H1 (cell line): ENCODE results near the gene ASMTL. TPM values are rescaled to one million over a fixed set of nuclear protein-coding genes. Genes with fewer than 3 reads are reported as not detected.

Experiments
- CTCF ChIA-PET: fragments of 300-600 bp; sonication (Branson Sonifier 250); formaldehyde crosslinking; loops from one replicate; lab custom pipeline; 2021; ENCODE audit not compliant: partially characterized antibody; lab: Charles Lee
- POLR2A ChIA-PET: fragments of 300-600 bp; sonication (Branson Sonifier 250); formaldehyde crosslinking; loops from one replicate; lab custom pipeline; 2021; ENCODE audit warnings: inconsistent platforms; ENCODE audit not compliant: partially characterized antibody; lab: Charles Lee
- DNase-seq, 2 experiments: peaks; one replicate each; pipeline versions ENCODE4 v3.0.0 to v3.0.0-alpha.2; 2010 to 2022; ENCODE audit warnings: low spot score in 2 of 2, low read depth in 1 of 2, mixed read lengths in 1 of 2
- FAIRE-seq: peaks from 2 replicates; lab custom pipeline; 2011; peaks lifted over from hg19 to GRCh38; lab: Jason Lieb, UNC
- H2AFZ ChIP-seq: 2 replicates; pipeline ENCODE4 v1.8.1; 2012; ENCODE audit warnings: low read length, inconsistent platforms
- H2AK5ac ChIP-seq: 2 replicates; pipeline ENCODE4 v1.6.1; 2013; ENCODE audit warnings: low read depth, low read length
- H2BK120ac ChIP-seq: replicated peaks from 2 replicates; pipeline ENCODE3; 2013; ENCODE audit warnings: low read depth, low read length, inconsistent platforms
- H2BK12ac ChIP-seq: 2 replicates; pipeline ENCODE4 v1.6.1; 2013; ENCODE audit warnings: low read depth, low read length
- H2BK15ac ChIP-seq: 2 replicates; pipeline ENCODE4 v1.6.1; 2013; ENCODE audit warnings: low read length
- H2BK20ac ChIP-seq: 2 replicates; pipeline ENCODE4 v1.6.1; 2013; ENCODE audit warnings: low read length
- H2BK5ac ChIP-seq: 2 replicates; pipeline ENCODE4 v1.6.1; 2013; ENCODE audit warnings: low read depth, low read length
- H3K14ac ChIP-seq: 2 replicates; pipeline ENCODE4 v1.6.1; 2013; ENCODE audit warnings: inconsistent platforms; ENCODE audit not compliant: insufficient read length
- H3K18ac ChIP-seq: 2 replicates; pipeline ENCODE4 v1.6.1; 2013; ENCODE audit warnings: low read length; ENCODE audit errors: extremely low read depth
- H3K23ac ChIP-seq: 2 replicates; pipeline ENCODE4 v1.6.1; 2013; ENCODE audit warnings: inconsistent platforms; ENCODE audit not compliant: insufficient read length
- H3K23me2 ChIP-seq: 2 replicates; pipeline ENCODE4 v1.6.1; 2013; ENCODE audit warnings: low read depth, low read length
- H3K27ac ChIP-seq: 2 replicates; pipeline ENCODE4 v1.6.1; 2011; ENCODE audit warnings: low read depth, low read length, inconsistent platforms
- H3K27me3 ChIP-seq, 4 experiments: replicated peaks in 1 of 4; 1 replicate in 1 of 4; 2 replicates in 3 of 4; pipeline versions ENCODE4 v1.6.1 to v1.8.1; 2011 to 2013; ENCODE audit warnings: low read length in 3 of 4, mild to moderate bottlenecking in 3 of 4, inconsistent platforms in 2 of 4, mixed read lengths in 2 of 4, moderate library complexity in 1 of 4; ENCODE audit not compliant: control insufficient read depth in 3 of 4, insufficient read depth in 3 of 4; ENCODE audit errors: extremely low read depth in 1 of 4
- H3K36me3 ChIP-seq, 4 experiments: 2 replicates each; pipeline versions ENCODE4 v1.6.1 to v1.8.1; 2011 to 2013; ENCODE audit warnings: mild to moderate bottlenecking in 4 of 4, low read length in 3 of 4, moderate library complexity in 2 of 4, control low read depth in 1 of 4, inconsistent platforms in 1 of 4; ENCODE audit not compliant: insufficient read depth in 4 of 4, control insufficient read depth in 2 of 4
- H3K4ac ChIP-seq: replicated peaks from 2 replicates; pipeline ENCODE3; 2013; ENCODE audit warnings: low read length, low read depth, mixed read lengths, inconsistent platforms; ENCODE audit not compliant: insufficient read length
- H3K4me1 ChIP-seq, 4 experiments: replicated peaks in 1 of 4; 1 replicate in 1 of 4; 2 replicates in 3 of 4; pipeline versions ENCODE4 v1.6.1 to v1.8.1; 2011 to 2013; ENCODE audit warnings: low read length in 3 of 4, inconsistent platforms in 2 of 4, mixed read lengths in 1 of 4; ENCODE audit not compliant: insufficient read depth in 4 of 4, control insufficient read depth in 3 of 4
- H3K4me2 ChIP-seq, 2 experiments: 2 replicates each; pipeline versions ENCODE4 v1.6.1 to v1.8.1; 2011 to 2013; ENCODE audit warnings: low read depth in 2 of 2, low read length in 2 of 2, control low read depth in 1 of 2, inconsistent platforms in 1 of 2, mild to moderate bottlenecking in 1 of 2; ENCODE audit not compliant: insufficient read depth in 1 of 2
- H3K4me3 ChIP-seq, 4 experiments: fragments of 200-600, 300-600 bp in 1 of 4; sonication (generic), shearing (Covaris generic), sonication (Bioruptor Twin) in 1 of 4; 2 replicates each; pipeline versions ENCODE4 v1.5.1 to v1.8.1; 2011 to 2016; ENCODE audit warnings: low read length in 4 of 4, low read depth in 3 of 4, control low read depth in 2 of 4, inconsistent platforms in 2 of 4, mild to moderate bottlenecking in 2 of 4, mixed read lengths in 1 of 4, moderate library complexity in 1 of 4; ENCODE audit not compliant: insufficient read depth in 2 of 4; ENCODE audit errors: extremely low read depth in 1 of 4
- H3K56ac ChIP-seq: replicated peaks from 2 replicates; pipeline ENCODE3; 2013; ENCODE audit warnings: low read depth, mild to moderate bottlenecking, mixed read lengths, low read length, inconsistent platforms; ENCODE audit not compliant: insufficient read length
- H3K79me1 ChIP-seq: 2 replicates; pipeline ENCODE4 v1.6.1; 2013; ENCODE audit warnings: low read depth, low read length, control low read depth
- H3K79me2 ChIP-seq, 2 experiments: 2 replicates each; pipeline versions ENCODE4 v1.6.1 to v1.8.1; 2012 to 2013; ENCODE audit warnings: low read length in 2 of 2, mild to moderate bottlenecking in 2 of 2, inconsistent platforms in 1 of 2; ENCODE audit not compliant: insufficient read depth in 2 of 2, control insufficient read depth in 1 of 2
- H3K9ac ChIP-seq, 4 experiments: replicated peaks in 1 of 4; 1 replicate in 1 of 4; 2 replicates in 3 of 4; pipeline versions ENCODE4 v1.6.1 to v1.8.1; 2011 to 2013; ENCODE audit warnings: low read depth in 3 of 4, low read length in 3 of 4, control low read depth in 2 of 4, mild to moderate bottlenecking in 2 of 4, moderate library complexity in 2 of 4, inconsistent platforms in 1 of 4; ENCODE audit errors: extremely low read depth in 1 of 4
- H3K9me3 ChIP-seq, 2 experiments: 2 replicates each; pipeline versions ENCODE4 v1.6.1 to v1.8.1; 2012 to 2013; ENCODE audit warnings: mild to moderate bottlenecking in 2 of 2, moderate library complexity in 2 of 2, control low read depth in 1 of 2, inconsistent platforms in 1 of 2, low read depth in 1 of 2, low read length in 1 of 2, mixed read lengths in 1 of 2; ENCODE audit not compliant: insufficient read depth in 2 of 2
- H4K20me1 ChIP-seq, 2 experiments: replicated peaks in 1 of 2; 2 replicates each; pipeline versions ENCODE3 to v1.8.1; 2011 to 2013; ENCODE audit warnings: inconsistent platforms in 2 of 2, low read length in 2 of 2, mild to moderate bottlenecking in 1 of 2; ENCODE audit not compliant: insufficient read depth in 2 of 2, control insufficient read depth in 1 of 2
- H4K5ac ChIP-seq: 2 replicates; pipeline ENCODE4 v1.6.1; 2013; ENCODE audit warnings: low read length, low read depth, mixed read lengths, inconsistent platforms; ENCODE audit not compliant: insufficient read length
- H4K8ac ChIP-seq: 2 replicates; pipeline ENCODE4 v1.8.0; 2013; ENCODE audit warnings: mild to moderate bottlenecking, moderate library complexity, low read length, inconsistent platforms; ENCODE audit not compliant: insufficient read depth; ENCODE audit errors: extremely low read depth
- H4K91ac ChIP-seq: replicated peaks from 2 replicates; pipeline ENCODE3; 2013; ENCODE audit warnings: low read length, mixed read lengths, inconsistent platforms; ENCODE audit not compliant: insufficient read length
- POLR2AphosphoS5 ChIP-seq: IDR thresholded peaks from 2 replicates; pipeline ENCODE4 v1.6.1; 2011; ENCODE audit warnings: low read depth, low read length
- SIN3A ChIP-seq, 2 experiments: IDR thresholded peaks in 1 of 2; conservative IDR thresholded peaks in 1 of 2; 2 replicates each; pipeline ENCODE4 v1.6.1; 2011 to 2012; ENCODE audit warnings: low read length in 2 of 2, improper control_type of control experiment in 1 of 2, low read depth in 1 of 2, mild to moderate bottlenecking in 1 of 2
- whole genome bisulfite sequencing, 2 experiments: shearing (Covaris generic) in 1 of 2; methylation state at CpG; one replicate each; pipeline versions ENCODE4 v1.1.6 to v1.1.7; 2013 to 2015; ENCODE audit warnings: low lambda C conversion rate in 2 of 2, mixed read lengths in 2 of 2, inconsistent platforms in 1 of 2, low coverage in 1 of 2, missing lambda C conversion rate in 1 of 2; ENCODE audit not compliant: insufficient replicate concordance in 2 of 2, insufficient coverage in 1 of 2, insufficient read length in 1 of 2; ENCODE audit errors: extremely low coverage in 1 of 2, missing lambda C conversion rate in 1 of 2; 5-methylcytosine and 5-hydroxymethylcytosine counted together
- polyA plus RNA-seq, 7 experiments: library from polyadenylated mRNA; depleted of rRNA in 3 of 7; stranded (reverse) in 5 of 7; unstranded in 2 of 7; fragments of >200 nt in 5 of 7; fragments of 200-250 nt in 2 of 7; gene quantifications; 1 replicate in 5 of 7; 2 replicates in 1 of 7; 4 replicates in 1 of 7; pipeline versions ENCODE4 v1.2.1 to v1.2.3, GENCODE V29; 2011 to 2013; ENCODE audit warnings: missing spikeins in 2 of 7, mixed read lengths in 2 of 7
- total RNA-seq: library from RNA; stranded (reverse); fragmentation: NEBNext Ultra II Directional; extraction: Animal tissue kit (Norgen Biotek cat#: 25700); gene quantifications from 2 replicates; pipeline ENCODE4 v1.2.1, GENCODE V29; 2021

Gene ASMTL
- total and polyA plus RNA-seq, 2 of the 8 experiments (the other 6 are each of a cell fraction or from before 2014, with no cell fraction given), result 75.6 to 81.4 TPM

- Histone ChIP-seq H3K4ac (no peak overlapping the region), H2BK120ac (no peak overlapping the region), H2BK12ac (no peak overlapping the region), H3K79me2 (no peaks in the 10 kb centered on the region; a peak in 1 of 4 replicates), H3K4me1 (no peaks in the 10 kb centered on the region), H2BK15ac (no peak overlapping the region), H3K23me2 (0 out of 2 replicates have a peak, but pooled peaks cover 4% of the 10 kb centered on the region), H4K5ac (no peak overlapping the region), H2BK5ac (peak overlapping the region; percentile 1; the same call in 1 of the 2 replicates), H2AFZ (no peak overlapping the region), H4K20me1 (peaks cover 6 to 30% of the 10 kb centered on the region in 2 experiments), H3K9me3 (no peaks in the 10 kb centered on the region), H4K8ac (no peak overlapping the region), H3K27me3 (no peaks in the 10 kb centered on the region), H3K27ac (no peak overlapping the region), H3K14ac (no peak overlapping the region), H3K79me1 (peaks cover 2% of the 10 kb centered on the region), H3K4me3 (no peak overlapping the region), H3K56ac (no peak overlapping the region), H4K91ac (peak overlapping the region; percentile 65), H3K9ac (no peak overlapping the region), H2AK5ac (no peak overlapping the region), H3K18ac (no peak overlapping the region), H2BK20ac (no peak overlapping the region), H3K4me2 (no peak overlapping the region; a peak in 1 of 4 replicates), H3K23ac (no peak overlapping the region), H3K36me3 (peaks cover 29 to 71% (median 55%) of the 10 kb centered on the region in 4 experiments)
- FAIRE-seq (no peak), DNase-seq (no peak)
- TF ChIP-seq SIN3A (conservative IDR thresholded peaks at IDR 0.05 in 1 of 2, IDR thresholded peaks at IDR 0.05 in 1 of 2; ENCODE audit: low read depth in 1 of 2, low read length in 2 of 2) (no peak), POLR2AphosphoS5 (peak; percentile 67; the same call in 1 of the 2 replicates)
- CTCF ChIA-PET, result no interaction called here
- 79% methylated on average over 15 of the region's 15 CpGs; no CpG with 5 or more reads in 1 of the 2 experiments for WGBS, 2 experiments
- POLR2A ChIA-PET, result no interaction called here
These were observed 36.4 kb downstream of the ASMTL start for GRCh38 chrX:1416327-1416784.
